GM12874 (cell line): ENCODE results near the gene CAPN1.

Experiments used
- CTCF ChIP-seq: IDR thresholded peaks from 2 replicates; pipeline ENCODE4 v1.5.1; 2011; ENCODE audit warnings: low read depth, mild to moderate bottlenecking, control low read depth, low read length, moderate library complexity; ENCODE audit not compliant: insufficient read depth

The CAPN1 gene

GRCh38 chr11:65243797-65244196 lies 62.1 kb downstream of the CAPN1 start:
- no peak for TF ChIP-seq CTCF

GRCh38 chr11:65246506-65246905 lies 64.8 kb downstream of the CAPN1 start:
- no peak for TF ChIP-seq CTCF

- no peak for TF ChIP-seq CTCF
Observed at GRCh38 chr11:65251476-65251875, 69.7 kb downstream of the CAPN1 start.

GRCh38 chr11:65254724-65255123 lies 73.0 kb downstream of the CAPN1 start:
- TF ChIP-seq CTCF: no peak

- TF ChIP-seq CTCF: no peak
Observed at GRCh38 chr11:65258988-65259387, 77.3 kb downstream of the CAPN1 start.

- TF ChIP-seq CTCF: no peak
Observed at GRCh38 chr11:65260302-65260701, 78.6 kb downstream of the CAPN1 start.

GRCh38 chr11:65260756-65261590 lies 79.2 kb downstream of the CAPN1 start:
- no peak for TF ChIP-seq CTCF
